IMR-90 (cell line): Measurements from ENCODE around the gene MGAT4A. TPM values are rescaled to one million over a fixed set of nuclear protein-coding genes. Genes with fewer than 3 reads are reported as not detected.

Experiments used
- ATAC-seq: fragments of 200-7000 bp; cut with Tn5 transposase; 2 replicates; pipeline ENCODE4 v1.9.1; 2020; ENCODE audit warnings: low read depth, mild to moderate bottlenecking, moderate library complexity
- BruUV-seq: library from RNA; stranded (reverse); fragments of 400-500 nt; replicated peaks from 2 replicates; lab custom pipeline; 2021; lab: Mats Ljungman, UMichigan
- CTCF ChIA-PET: fragments of 300-600 bp; formaldehyde crosslinking; extraction: SDS; loops from one replicate; lab custom pipeline; 2021; ENCODE audit warnings: antibody characterized with exemption; lab: Yijun Ruan, JAX
- POLR2A ChIA-PET: fragments of 300-600 bp; sonication (Branson Sonifier 250); formaldehyde crosslinking; loops from one replicate; lab custom pipeline; 2022; ENCODE audit warnings: antibody characterized with exemption; ENCODE audit not compliant: unreplicated experiment; lab: Charles Lee
- DNase-seq: peaks from one replicate; pipeline ENCODE4 v3.0.0; 2013
- H2AFZ ChIP-seq: replicated peaks from 2 replicates; pipeline ENCODE3; 2013; ENCODE audit warnings: low read length, mild to moderate bottlenecking; ENCODE audit not compliant: poor library complexity
- H2AK5ac ChIP-seq: 2 replicates; pipeline ENCODE4 v1.6.1; 2013; ENCODE audit warnings: low read depth, low read length, inconsistent platforms
- H2AK9ac ChIP-seq: replicated peaks from 2 replicates; pipeline ENCODE3; 2013; ENCODE audit warnings: mild to moderate bottlenecking, low read depth, low read length, moderate library complexity; ENCODE audit not compliant: poor library complexity
- H2BK120ac ChIP-seq: 2 replicates; pipeline ENCODE4 v1.6.1; 2013; ENCODE audit warnings: low read depth, low read length, inconsistent platforms
- H2BK15ac ChIP-seq: 3 replicates; pipeline ENCODE4 v1.6.1; 2013; ENCODE audit warnings: low read depth, low read length, inconsistent platforms
- H2BK20ac ChIP-seq: 2 replicates; pipeline ENCODE4 v1.6.1; 2013; ENCODE audit warnings: low read depth, mild to moderate bottlenecking, inconsistent platforms, low read length, moderate library complexity
- H2BK5ac ChIP-seq: 2 replicates; pipeline ENCODE4 v1.6.1; 2013; ENCODE audit warnings: mild to moderate bottlenecking, low read depth, low read length, inconsistent platforms; ENCODE audit not compliant: poor library complexity, severe bottlenecking
- H3K14ac ChIP-seq: replicated peaks from 2 replicates; pipeline ENCODE4 v1.6.1; 2013; ENCODE audit warnings: low read depth, low read length, inconsistent platforms
- H3K18ac ChIP-seq: 2 replicates; pipeline ENCODE4 v1.6.1; 2013; ENCODE audit warnings: low read depth, low read length, control low read depth
- H3K23ac ChIP-seq: 2 replicates; pipeline ENCODE4 v1.6.1; 2013; ENCODE audit warnings: low read depth, low read length, inconsistent platforms
- H3K27ac ChIP-seq: 2 replicates; pipeline ENCODE4 v1.5.1; 2013; ENCODE audit warnings: mild to moderate bottlenecking, control low read depth, low read length; ENCODE audit not compliant: insufficient read depth
- H3K27me3 ChIP-seq: 2 replicates; pipeline ENCODE4 v1.6.1; 2013; ENCODE audit warnings: low read length; ENCODE audit not compliant: control insufficient read depth, insufficient read depth
- H3K36me3 ChIP-seq: 2 replicates; pipeline ENCODE4 v1.6.1; 2013; ENCODE audit warnings: low read length, mixed read lengths; ENCODE audit not compliant: control insufficient read depth, insufficient read depth
- H3K4ac ChIP-seq: 2 replicates; pipeline ENCODE4 v1.6.1; 2013; ENCODE audit warnings: low read depth, low read length, inconsistent platforms
- H3K4me1 ChIP-seq: 2 replicates; pipeline ENCODE4 v1.6.1; 2013; ENCODE audit warnings: low read length, mixed read lengths; ENCODE audit not compliant: control insufficient read depth, insufficient read depth
- H3K4me2 ChIP-seq: 2 replicates; pipeline ENCODE4 v1.6.1; 2013; ENCODE audit warnings: low read depth, mild to moderate bottlenecking, control low read depth, low read length, moderate library complexity
- H3K4me3 ChIP-seq: 2 replicates; pipeline ENCODE4 v1.5.1; 2013; ENCODE audit warnings: low read depth, mild to moderate bottlenecking, control low read depth, low read length, moderate library complexity; ENCODE audit not compliant: insufficient read depth
- H3K56ac ChIP-seq: 2 replicates; pipeline ENCODE4 v1.6.1; 2013; ENCODE audit warnings: low read length, inconsistent platforms; ENCODE audit not compliant: insufficient read depth; ENCODE audit errors: extremely low read depth
- H3K79me1 ChIP-seq, 2 experiments: 2 replicates each; pipeline ENCODE4 v1.6.1; 2013; ENCODE audit warnings: low read length in 2 of 2, inconsistent platforms in 1 of 2, low read depth in 1 of 2
- H3K9ac ChIP-seq: 2 replicates; pipeline ENCODE4 v1.6.1; 2013; ENCODE audit warnings: low read depth, low read length, control low read depth
- H3K9me1 ChIP-seq: 2 replicates; pipeline ENCODE4 v1.6.1; 2013; ENCODE audit warnings: low read length, inconsistent platforms; ENCODE audit not compliant: insufficient read depth
- H3K9me3 ChIP-seq: 2 replicates; pipeline ENCODE4 v1.6.1; 2013; ENCODE audit warnings: low read length; ENCODE audit not compliant: control insufficient read depth, insufficient read depth
- H4K20me1 ChIP-seq: 2 replicates; pipeline ENCODE4 v1.6.1; 2013; ENCODE audit warnings: low read length, inconsistent platforms; ENCODE audit not compliant: insufficient read depth
- H4K5ac ChIP-seq: 2 replicates; pipeline ENCODE4 v1.6.1; 2013; ENCODE audit warnings: mild to moderate bottlenecking, low read depth, low read length, control low read depth
- H4K8ac ChIP-seq, 2 experiments: 2 replicates each; pipeline ENCODE4 v1.6.1; 2013; ENCODE audit warnings: low read depth in 2 of 2, low read length in 2 of 2, control low read depth in 1 of 2, inconsistent platforms in 1 of 2
- H4K91ac ChIP-seq: 2 replicates; pipeline ENCODE4 v1.6.1; 2013; ENCODE audit warnings: low read depth, low read length, inconsistent platforms; ENCODE audit not compliant: insufficient read depth
- FOS ChIP-seq: fragments of 150-350 bp; IDR thresholded peaks from 2 replicates; pipeline ENCODE4 v1.6.1; 2016; ENCODE audit warnings: low read depth, low read length
- MAFK ChIP-seq: IDR thresholded peaks from 2 replicates; pipeline ENCODE4 v1.6.1; 2012; ENCODE audit warnings: low read depth, low read length, improper control_type of control experiment
- MAZ ChIP-seq: IDR thresholded peaks from 2 replicates; pipeline ENCODE4 v1.6.1; 2012; ENCODE audit warnings: low read depth, mild to moderate bottlenecking, low read length, improper control_type of control experiment, moderate library complexity, borderline replicate concordance
- MXI1 ChIP-seq: IDR thresholded peaks from 2 replicates; pipeline ENCODE4 v1.6.1; 2012; ENCODE audit warnings: low read depth, mild to moderate bottlenecking, low read length, moderate library complexity, borderline replicate concordance
- POLR2A ChIP-seq: IDR thresholded peaks from 2 replicates; pipeline ENCODE4 v1.6.1; 2012; ENCODE audit warnings: mild to moderate bottlenecking, low read depth, low read length
- RAD21 ChIP-seq: IDR thresholded peaks from 2 replicates; pipeline ENCODE4 v1.6.1; 2012; ENCODE audit warnings: low read length, improper control_type of control experiment
- RCOR1 ChIP-seq: IDR thresholded peaks from 2 replicates; pipeline ENCODE4 v1.6.1; 2012; ENCODE audit warnings: mild to moderate bottlenecking, low read length, improper control_type of control experiment; ENCODE audit not compliant: insufficient replicate concordance
- SMC3 ChIP-seq: fragments of 150-350 bp; IDR thresholded peaks from 2 replicates; pipeline ENCODE4 v1.6.1; 2016; ENCODE audit warnings: low read depth, mild to moderate bottlenecking, antibody characterized with exemption, low read length, moderate library complexity
- WGBS, 2 experiments: methylation state at CpG; one replicate each; pipeline versions ENCODE4 v1.1.5 to v1.1.7; 2013; ENCODE audit warnings: missing lambda C conversion rate in 2 of 2; ENCODE audit not compliant: insufficient read length in 1 of 2; ENCODE audit errors: extremely low coverage in 2 of 2; 5-methylcytosine and 5-hydroxymethylcytosine counted together
- dilution Hi-C: fragments of 300-500 bp; cut with HindIII; formaldehyde crosslinking; loops from one replicate; pipeline ENCODE4 v1.14.3; 2018; ENCODE audit warnings: low sequenced_read_pairs; ENCODE audit not compliant: unreplicated experiment
- in situ Hi-C: fragments of 300-500 bp; cut with MboI; formaldehyde crosslinking; loops from 3 replicates; pipeline ENCODE4 v1.14.3; 2019; ENCODE audit warnings: low sequenced_read_pairs, inconsistent platforms, mixed read lengths
- intact Hi-C: fragments of 100-400 bp; cut with micrococcal nuclease; formaldehyde crosslinking; loops from 2 replicates; pipeline ENCODE4 v1.10.0; 2022
- polyA plus RNA-seq, 3 experiments: library from polyadenylated mRNA; depleted of rRNA; stranded (reverse); fragments of >200 nt; gene quantifications; 2 replicates each; pipeline ENCODE4 v1.2.3, GENCODE V29; 2012; ENCODE audit warnings: low replicate concordance in 1 of 3
- total RNA-seq: library from RNA; depleted of rRNA; stranded (reverse); fragments of >200 nt; gene quantifications from 2 replicates; pipeline ENCODE4 v1.2.3, GENCODE V29; 2012
- TF ChIP-seq, protein P1 (sequence below): fragments of 150-350 bp; IDR thresholded peaks from 2 replicates; pipeline ENCODE4 v1.6.1; 2016; ENCODE audit warnings: low read depth, mild to moderate bottlenecking, low read length, moderate library complexity, borderline replicate concordance
- TF ChIP-seq, protein P2 (sequence below): conservative IDR thresholded peaks from 2 replicates; pipeline ENCODE4 v1.5.1; 2012; ENCODE audit warnings: mild to moderate bottlenecking, low read depth, low read length, improper control_type of control experiment

The MGAT4A gene
- total and polyA plus RNA-seq, 2 of the 4 experiments (the other 2 are of a cell fraction) = under 0.01 TPM; not detected in 1

DNA sequence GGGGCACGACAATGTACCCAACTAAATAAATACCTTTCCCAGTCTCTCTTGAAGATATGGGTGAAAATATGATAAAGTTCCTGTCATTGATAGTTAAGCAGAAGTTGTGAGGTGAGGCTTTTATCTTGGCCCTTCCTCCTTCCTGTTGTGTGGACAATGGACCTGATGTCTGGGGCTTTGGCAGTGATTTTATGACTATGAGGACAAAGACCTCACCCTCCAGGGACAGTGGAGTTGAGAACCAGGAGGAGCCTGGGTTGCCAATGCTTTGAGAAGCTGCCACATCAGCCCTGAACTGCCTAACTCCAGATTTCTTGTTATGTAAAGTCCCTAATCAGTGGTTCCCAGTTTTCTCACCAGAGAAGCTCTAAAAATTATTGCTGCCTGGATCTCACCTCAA lies 20.8 kb upstream of the MGAT4A start:
- no peak for TF ChIP-seq MAFK
- TF ChIP-seq MAZ = no peak
- no peak for TF ChIP-seq RAD21
- TF ChIP-seq, protein P1, sequence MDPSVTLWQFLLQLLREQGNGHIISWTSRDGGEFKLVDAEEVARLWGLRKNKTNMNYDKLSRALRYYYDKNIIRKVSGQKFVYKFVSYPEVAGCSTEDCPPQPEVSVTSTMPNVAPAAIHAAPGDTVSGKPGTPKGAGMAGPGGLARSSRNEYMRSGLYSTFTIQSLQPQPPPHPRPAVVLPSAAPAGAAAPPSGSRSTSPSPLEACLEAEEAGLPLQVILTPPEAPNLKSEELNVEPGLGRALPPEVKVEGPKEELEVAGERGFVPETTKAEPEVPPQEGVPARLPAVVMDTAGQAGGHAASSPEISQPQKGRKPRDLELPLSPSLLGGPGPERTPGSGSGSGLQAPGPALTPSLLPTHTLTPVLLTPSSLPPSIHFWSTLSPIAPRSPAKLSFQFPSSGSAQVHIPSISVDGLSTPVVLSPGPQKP = no peak
- TF ChIP-seq SMC3 = no peak
- TF ChIP-seq, protein P2, sequence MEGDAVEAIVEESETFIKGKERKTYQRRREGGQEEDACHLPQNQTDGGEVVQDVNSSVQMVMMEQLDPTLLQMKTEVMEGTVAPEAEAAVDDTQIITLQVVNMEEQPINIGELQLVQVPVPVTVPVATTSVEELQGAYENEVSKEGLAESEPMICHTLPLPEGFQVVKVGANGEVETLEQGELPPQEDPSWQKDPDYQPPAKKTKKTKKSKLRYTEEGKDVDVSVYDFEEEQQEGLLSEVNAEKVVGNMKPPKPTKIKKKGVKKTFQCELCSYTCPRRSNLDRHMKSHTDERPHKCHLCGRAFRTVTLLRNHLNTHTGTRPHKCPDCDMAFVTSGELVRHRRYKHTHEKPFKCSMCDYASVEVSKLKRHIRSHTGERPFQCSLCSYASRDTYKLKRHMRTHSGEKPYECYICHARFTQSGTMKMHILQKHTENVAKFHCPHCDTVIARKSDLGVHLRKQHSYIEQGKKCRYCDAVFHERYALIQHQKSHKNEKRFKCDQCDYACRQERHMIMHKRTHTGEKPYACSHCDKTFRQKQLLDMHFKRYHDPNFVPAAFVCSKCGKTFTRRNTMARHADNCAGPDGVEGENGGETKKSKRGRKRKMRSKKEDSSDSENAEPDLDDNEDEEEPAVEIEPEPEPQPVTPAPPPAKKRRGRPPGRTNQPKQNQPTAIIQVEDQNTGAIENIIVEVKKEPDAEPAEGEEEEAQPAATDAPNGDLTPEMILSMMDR = no peak
- no peak for TF ChIP-seq FOS
- no peak for TF ChIP-seq RCOR1
- no peak for TF ChIP-seq POLR2A
- TF ChIP-seq MXI1 = no peak
- intact Hi-C loops = no loop called here
- Histone ChIP-seq H3K23ac (no peak overlapping the region), H4K20me1 (no peaks in the 10 kb centered on the region), H2BK5ac (no peak overlapping the region), H3K4me3 (no peak overlapping the region), H2BK20ac (no peak overlapping the region), H3K9me1 (no peaks in the 10 kb centered on the region), H3K4me2 (no peak overlapping the region), H4K5ac (no peak overlapping the region), H4K8ac (no peak overlapping the region), H3K79me1 (no peaks in the 10 kb centered on the region), H3K18ac (no peak overlapping the region), H3K9ac (no peak overlapping the region), H2AK5ac (no peak overlapping the region), H3K4ac (no peak overlapping the region), H3K36me3 (no peaks in the 10 kb centered on the region), H2AK9ac (no peak overlapping the region), H3K56ac (no peak overlapping the region), H3K9me3 (no peaks in the 10 kb centered on the region), H3K4me1 (no peaks in the 10 kb centered on the region), H2BK15ac (no peak overlapping the region), H2BK120ac (no peak overlapping the region), H2AFZ (no peak overlapping the region), H3K14ac (no peak overlapping the region), H3K27me3 (peaks cover 6% of the 10 kb centered on the region), H4K91ac (no peak overlapping the region), H3K27ac (no peak overlapping the region)
- dilution Hi-C loops = no loop called here
- CTCF ChIA-PET = no interaction called here
- no TSS peak for BruUV-seq
- ATAC-seq = no peak
- no CpG with 5 or more reads among the region's 1 CpG for WGBS, 2 experiments
- no peak for DNase-seq
- POLR2A ChIA-PET = no interaction called here
- in situ Hi-C loops = no loop called here
